MCF 10A (cell line): ENCODE measurements around the gene N4BP2L1. TPM values are rescaled to one million over a fixed set of nuclear protein-coding genes. Genes with fewer than 3 reads are reported as not detected.
A peak's percentile ranks its signal among the peaks of the same experiment; 100 is the strongest.

Source experiments
- BruUV-seq: library from RNA; stranded (reverse); fragments of 400-500 nt; replicated peaks from 2 replicates; lab custom pipeline; 2021; lab: Mats Ljungman, UMichigan
- CTCF ChIA-PET: fragments of 300-600 bp; sonication (Branson Sonifier 250); formaldehyde crosslinking; extraction: SDS; loops from one replicate; lab custom pipeline; 2021; ENCODE audit warnings: antibody characterized with exemption, inconsistent platforms; lab: Yijun Ruan, JAX
- POLR2A ChIA-PET: fragments of 300-600, 350-650 bp; sonication (Branson Sonifier 250); formaldehyde crosslinking; extraction: SDS; loops from one replicate; lab custom pipeline; 2020; ENCODE audit warnings: antibody characterized with exemption, inconsistent platforms; lab: Yijun Ruan, JAX
- DNase-seq: peaks from one replicate; pipeline ENCODE4 v3.0.0-alpha.2; 2018; ENCODE audit not compliant: unreplicated experiment
- H3K27ac Mint-ChIP-seq: one replicate; pipeline ENCODE4 v1.8.0; 2022; ENCODE audit warnings: mild to moderate bottlenecking, low read depth, mixed read lengths; ENCODE audit not compliant: unreplicated experiment
- H3K27me3 Mint-ChIP-seq: one replicate; pipeline ENCODE4 v1.8.0; 2022; ENCODE audit warnings: mixed read lengths; ENCODE audit not compliant: insufficient read depth, unreplicated experiment
- H3K36me3 Mint-ChIP-seq: one replicate; pipeline ENCODE4 v1.8.0; 2022; ENCODE audit warnings: mild to moderate bottlenecking, moderate library complexity, mixed read lengths; ENCODE audit not compliant: insufficient read depth, unreplicated experiment
- H3K4me1 Mint-ChIP-seq: one replicate; pipeline ENCODE4 v1.8.0; 2022; ENCODE audit warnings: mixed read lengths; ENCODE audit not compliant: insufficient read depth, unreplicated experiment
- H3K4me3 Mint-ChIP-seq: one replicate; pipeline ENCODE4 v1.8.0; 2022; ENCODE audit warnings: mild to moderate bottlenecking, moderate library complexity, mixed read lengths; ENCODE audit not compliant: unreplicated experiment
- H3K9me3 Mint-ChIP-seq: one replicate; pipeline ENCODE4 v1.8.0; 2022; ENCODE audit warnings: mixed read lengths; ENCODE audit not compliant: unreplicated experiment
- intact Hi-C: fragments of 100-400 bp; cut with micrococcal nuclease; formaldehyde crosslinking; loops from 2 replicates; pipeline ENCODE4 v1.14.1; 2022
- total RNA-seq: library from RNA; stranded (reverse); gene quantifications from 2 replicates; pipeline ENCODE4 v1.2.3, GENCODE V29; 2022
- TF ChIP-seq, protein P1 (sequence below): fragments of 200-600 bp; IDR thresholded peaks from one replicate; pipeline ENCODE4 v1.8.0; 2022; ENCODE audit warnings: antibody characterized with exemption, mild to moderate bottlenecking; ENCODE audit not compliant: unreplicated experiment

The N4BP2L1 gene
- total RNA-seq, 1 experiment from 2014 or later = 1.6 TPM

DNA sequence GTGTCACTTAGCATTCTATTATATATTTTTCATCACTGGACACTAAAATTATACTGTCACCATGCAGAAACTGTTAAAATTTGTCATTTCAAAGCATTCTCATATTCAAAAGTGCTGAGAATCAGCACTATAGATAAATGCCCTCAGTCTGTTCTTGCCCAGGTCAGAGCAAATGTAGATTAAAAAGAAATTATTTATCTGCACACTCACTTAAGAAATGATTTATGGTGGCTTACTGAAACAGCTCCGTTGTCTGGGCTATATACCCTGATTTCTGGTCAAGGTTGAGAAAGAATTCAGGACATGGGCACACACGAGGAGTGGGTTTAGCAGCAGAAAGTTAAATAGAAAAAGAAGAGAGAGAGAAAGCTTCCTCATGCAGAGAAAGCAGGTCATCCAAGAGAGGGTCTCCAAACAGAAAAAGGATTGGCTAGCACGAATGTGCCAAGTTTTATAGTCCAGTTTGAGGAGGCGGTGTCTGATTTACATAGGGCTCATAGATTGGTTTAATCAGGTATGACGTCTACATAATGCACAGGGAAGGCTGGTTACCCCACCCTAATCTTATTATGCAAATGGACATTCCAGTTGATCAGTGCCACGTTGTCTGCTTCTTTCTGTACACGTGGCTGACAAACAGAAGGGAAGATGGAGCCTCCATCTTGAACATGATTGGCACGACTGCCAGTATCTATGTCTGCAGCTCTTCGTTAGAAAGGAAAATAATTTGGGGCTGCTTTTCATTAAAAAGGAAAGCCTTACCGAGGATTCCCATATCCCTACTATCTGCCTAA is 47.3 kb upstream of the N4BP2L1 start:
- Mint-ChIP-seq H3K4me3 (no peak overlapping the region), H3K9me3 (no peaks in the 10 kb centered on the region), H3K36me3 (peaks cover 12% of the 10 kb centered on the region), H3K4me1 (no peaks in the 10 kb centered on the region), H3K27ac (no peak overlapping the region), H3K27me3 (no peaks in the 10 kb centered on the region)
- DNase-seq = no peak
- POLR2A ChIA-PET = no interaction called here
- TF ChIP-seq, protein P1, sequence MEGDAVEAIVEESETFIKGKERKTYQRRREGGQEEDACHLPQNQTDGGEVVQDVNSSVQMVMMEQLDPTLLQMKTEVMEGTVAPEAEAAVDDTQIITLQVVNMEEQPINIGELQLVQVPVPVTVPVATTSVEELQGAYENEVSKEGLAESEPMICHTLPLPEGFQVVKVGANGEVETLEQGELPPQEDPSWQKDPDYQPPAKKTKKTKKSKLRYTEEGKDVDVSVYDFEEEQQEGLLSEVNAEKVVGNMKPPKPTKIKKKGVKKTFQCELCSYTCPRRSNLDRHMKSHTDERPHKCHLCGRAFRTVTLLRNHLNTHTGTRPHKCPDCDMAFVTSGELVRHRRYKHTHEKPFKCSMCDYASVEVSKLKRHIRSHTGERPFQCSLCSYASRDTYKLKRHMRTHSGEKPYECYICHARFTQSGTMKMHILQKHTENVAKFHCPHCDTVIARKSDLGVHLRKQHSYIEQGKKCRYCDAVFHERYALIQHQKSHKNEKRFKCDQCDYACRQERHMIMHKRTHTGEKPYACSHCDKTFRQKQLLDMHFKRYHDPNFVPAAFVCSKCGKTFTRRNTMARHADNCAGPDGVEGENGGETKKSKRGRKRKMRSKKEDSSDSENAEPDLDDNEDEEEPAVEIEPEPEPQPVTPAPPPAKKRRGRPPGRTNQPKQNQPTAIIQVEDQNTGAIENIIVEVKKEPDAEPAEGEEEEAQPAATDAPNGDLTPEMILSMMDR = no peak
- intact Hi-C loops = no loop called here
- no TSS peak for BruUV-seq
- CTCF ChIA-PET = interaction anchor here (1.1 kb wide), 1 partner anchor 115 kb away, joined by 4 read pairs; no protein-coding TSS in a partner anchor

DNA sequence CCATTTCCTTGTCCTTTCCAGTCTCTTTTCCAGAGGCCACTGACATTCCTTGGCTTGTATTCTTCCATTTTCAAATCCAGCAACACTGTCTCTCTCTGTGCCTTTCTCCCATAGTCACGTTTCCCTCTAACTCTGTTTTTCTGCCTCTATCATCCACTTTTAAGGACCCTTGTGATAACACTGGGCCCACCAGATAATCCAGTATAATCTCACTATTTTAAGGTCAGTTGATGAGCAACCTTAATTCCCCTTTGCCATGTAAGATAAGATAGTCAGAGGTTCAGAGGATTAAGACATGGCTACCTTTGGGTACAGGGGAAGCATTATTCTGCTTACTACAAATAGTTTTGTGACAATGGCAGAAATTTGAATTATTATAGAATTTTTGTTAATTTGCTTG is 45.7 kb upstream of the N4BP2L1 start:
- ChIA-PET POLR2A (interaction anchor here (0.6 to 0.7 kb wide), 2 partner anchors 9 to 310 kb away, joined by 3 read pairs; no protein-coding TSS in a partner anchor), CTCF (interaction anchor here (0.6 to 1.4 kb wide), 3 partner anchors 10 to 563 kb away, joined by 3 read pairs; no protein-coding TSS in a partner anchor)
- DNase-seq = no peak
- H3K9me3 Mint-ChIP-seq = no peaks in the 10 kb centered on the region
- intact Hi-C loops = no loop called here
- TF ChIP-seq, protein P1 = no peak
- H3K36me3 Mint-ChIP-seq = peaks cover 12% of the 10 kb centered on the region
- H3K4me1 Mint-ChIP-seq = no peaks in the 10 kb centered on the region
- BruUV-seq = no TSS peak
- H3K4me3 Mint-ChIP-seq = no peak overlapping the region
- no peaks in the 10 kb centered on the region for H3K27me3 Mint-ChIP-seq
- no peak overlapping the region for H3K27ac Mint-ChIP-seq

DNA sequence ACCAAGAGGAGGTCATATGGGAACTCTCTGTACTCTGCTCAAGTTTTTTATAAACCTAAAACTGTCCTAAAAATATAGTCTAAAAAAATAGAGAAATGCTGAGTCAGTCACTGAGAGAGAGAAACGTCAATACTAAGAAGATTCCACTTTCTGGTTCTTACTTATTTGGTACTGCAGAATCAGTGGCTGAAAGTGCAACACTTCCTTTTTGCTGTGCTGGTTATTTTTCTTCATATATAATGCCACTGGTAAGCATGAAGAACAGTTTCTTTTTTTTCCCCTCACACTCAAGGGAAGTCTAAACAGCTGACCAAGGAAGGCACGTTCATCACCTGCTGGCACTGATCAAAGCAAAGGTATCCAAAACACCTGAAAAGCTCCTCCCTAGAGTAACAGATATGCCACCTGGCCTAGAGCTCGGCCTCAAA is 44.3 kb upstream of the N4BP2L1 start:
- TF ChIP-seq, protein P1 = no peak
- DNase-seq = no peak
- POLR2A ChIA-PET = no interaction called here
- Mint-ChIP-seq H3K4me1 (no peaks in the 10 kb centered on the region), H3K4me3 (no peak overlapping the region), H3K36me3 (peaks cover 12% of the 10 kb centered on the region), H3K9me3 (no peaks in the 10 kb centered on the region), H3K27ac (peak overlapping the region; percentile 43), H3K27me3 (no peaks in the 10 kb centered on the region)
- no TSS peak for BruUV-seq
- CTCF ChIA-PET = interaction anchor here (0.6 to 1.4 kb wide), 2 partner anchors 8 to 22 kb away, joined by 3 read pairs; no protein-coding TSS in a partner anchor
- intact Hi-C loops = no loop called here

DNA sequence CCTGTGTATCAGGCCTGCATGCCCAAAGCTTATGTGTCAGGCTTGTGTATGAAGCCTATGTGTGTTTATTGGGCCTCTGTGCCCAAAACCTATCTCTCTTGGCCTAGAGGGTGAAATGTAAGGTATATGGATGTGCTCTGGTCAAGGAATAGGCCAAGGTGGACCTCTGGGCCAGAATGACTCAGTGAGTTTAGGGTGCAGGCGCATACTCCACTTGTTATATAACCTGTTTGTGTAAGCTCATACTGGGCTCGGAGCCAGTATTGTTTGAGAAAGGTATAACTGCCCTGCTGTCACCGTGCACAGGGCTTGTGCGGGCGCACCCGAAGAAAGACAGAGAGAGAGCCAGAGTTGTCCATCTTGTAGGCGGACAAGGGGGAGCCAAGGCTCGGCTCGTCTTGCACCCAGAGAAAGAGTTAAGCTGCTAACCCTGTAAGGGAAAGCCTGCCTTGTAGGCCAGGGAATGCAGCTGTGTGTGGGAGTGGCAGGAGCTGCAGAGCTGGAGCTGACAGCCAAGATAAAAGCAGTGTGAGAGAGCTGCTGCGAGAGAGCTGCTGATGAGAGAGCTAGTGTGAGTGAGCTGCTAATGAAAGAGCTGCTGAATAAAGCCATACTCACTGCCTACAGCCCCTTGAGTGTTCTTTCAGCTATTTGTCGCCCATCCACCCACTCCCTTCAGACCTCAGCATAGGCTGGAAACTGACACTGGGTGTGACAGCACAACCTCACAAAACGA is 43.4 kb upstream of the N4BP2L1 start:
- no peak overlapping the region for H3K4me3 Mint-ChIP-seq
- CTCF ChIA-PET = interaction anchor here (0.6 to 1.3 kb wide), 2 partner anchors 22 to 110 kb away, joined by 3 to 5 read pairs; no protein-coding TSS in a partner anchor
- DNase-seq = peak; percentile 11
- H3K36me3 Mint-ChIP-seq = peaks cover 12% of the 10 kb centered on the region
- H3K27ac Mint-ChIP-seq = peak overlapping the region; percentile 43
- POLR2A ChIA-PET = no interaction called here
- no peaks in the 10 kb centered on the region for H3K9me3 Mint-ChIP-seq
- H3K27me3 Mint-ChIP-seq = no peaks in the 10 kb centered on the region
- TF ChIP-seq, protein P1 = no peak
- intact Hi-C loops = no loop called here
- H3K4me1 Mint-ChIP-seq = no peaks in the 10 kb centered on the region
- BruUV-seq = no TSS peak
